ENCODE data around the gene AOAH. TPM values are rescaled to one million over a fixed set of nuclear protein-coding genes. Genes with fewer than 3 reads are reported as not detected.

AOAH gene
- total and polyA plus RNA-seq, 2 experiments from 2014 or later = not detected

- H3K9me2 ChIP-seq (ENCODE audit: insufficient read depth) = no peaks in the 10 kb centered on the region
- 60 to 63% methylated on average over 5 of the region's 5 CpGs for WGBS, 2 experiments (ENCODE audit: low coverage in 1 of 2, low lambda C conversion rate in 2 of 2, missing lambda C conversion rate in 2 of 2)
- no peaks in the 10 kb centered on the region for H3F3A ChIP-seq (ENCODE audit: insufficient read depth)
- no peaks in the 10 kb centered on the region for H3K79me2 ChIP-seq (ENCODE audit: insufficient read depth)
- H3K9ac ChIP-seq = no peak overlapping the region
- TF ChIP-seq EZH2phosphoT487 (IDR thresholded peaks at IDR 0.05; ENCODE audit: insufficient read depth, low read depth) = no peak
- H3K4me3 ChIP-seq = no peak overlapping the region
- no peak for DNase-seq
- H3K27ac ChIP-seq = no peak overlapping the region
- H3K4me1 ChIP-seq (ENCODE audit: insufficient read depth) = no peaks in the 10 kb centered on the region
- no peaks in the 10 kb centered on the region for H3K36me3 ChIP-seq (ENCODE audit: low read depth)
- H3K4me2 ChIP-seq (ENCODE audit: unreplicated experiment) = no peak overlapping the region
- no peaks in the 10 kb centered on the region for H3K9me3 ChIP-seq (ENCODE audit: low read depth)
- H3K27me3 ChIP-seq (replicated peaks; ENCODE audit: insufficient read depth) = peaks cover 37% of the 10 kb centered on the region
- H2AFZ ChIP-seq = no peak overlapping the region
- in situ Hi-C loops (cut with MboI) = no loop called here
- no peaks in the 10 kb centered on the region for H4K20me1 ChIP-seq (ENCODE audit: insufficient read depth)
These were observed 88.2 kb downstream of the AOAH start for GRCh38 chr7:36636126-36636525.

GRCh38 chr7:36635091-36635490 is 89.2 kb downstream of the AOAH start:
- Histone ChIP-seq H3K9ac (no peak overlapping the region), H3K9me2 (ENCODE audit: insufficient read depth) (no peaks in the 10 kb centered on the region), H4K20me1 (ENCODE audit: insufficient read depth) (no peaks in the 10 kb centered on the region), H3K27me3 (replicated peaks; ENCODE audit: insufficient read depth) (peaks cover 44% of the 10 kb centered on the region), H3F3A (ENCODE audit: insufficient read depth) (no peaks in the 10 kb centered on the region), H2AFZ (no peak overlapping the region), H3K4me3 (no peak overlapping the region), H3K27ac (no peak overlapping the region), H3K9me3 (ENCODE audit: low read depth) (no peaks in the 10 kb centered on the region), H3K36me3 (ENCODE audit: low read depth) (no peaks in the 10 kb centered on the region), H3K79me2 (ENCODE audit: insufficient read depth) (no peaks in the 10 kb centered on the region), H3K4me1 (ENCODE audit: insufficient read depth) (no peaks in the 10 kb centered on the region), H3K4me2 (ENCODE audit: unreplicated experiment) (no peak overlapping the region)
- TF ChIP-seq EZH2phosphoT487 (IDR thresholded peaks at IDR 0.05; ENCODE audit: insufficient read depth, low read depth) = no peak
- TF ChIP-seq EZH2 (IDR thresholded peaks at IDR 0.05; ENCODE audit: insufficient read depth, poor library complexity, severe bottlenecking) = no peak
- in situ Hi-C loops (cut with MboI) = no loop called here
- no peak for DNase-seq
- 60 to 62% methylated on average over 3 of the region's 3 CpGs for WGBS, 2 experiments (ENCODE audit: low coverage in 1 of 2, low lambda C conversion rate in 2 of 2, missing lambda C conversion rate in 2 of 2)

GRCh38 chr7:36633377-36633776 is 90.9 kb downstream of the AOAH start:
- 62 to 73% methylated on average over 9 of the region's 9 CpGs for WGBS, 2 experiments (ENCODE audit: low coverage in 1 of 2, low lambda C conversion rate in 2 of 2, missing lambda C conversion rate in 2 of 2)
- no peak overlapping the region for H3K4me2 ChIP-seq (ENCODE audit: unreplicated experiment)
- H2AFZ ChIP-seq = no peak overlapping the region
- H3K27me3 ChIP-seq (replicated peaks; ENCODE audit: insufficient read depth) = peaks cover 33% of the 10 kb centered on the region
- H3K9ac ChIP-seq = no peak overlapping the region
- H3F3A ChIP-seq (ENCODE audit: insufficient read depth) = no peaks in the 10 kb centered on the region
- H3K27ac ChIP-seq = no peak overlapping the region
- no peaks in the 10 kb centered on the region for H3K36me3 ChIP-seq (ENCODE audit: low read depth)
- no peak overlapping the region for H3K4me3 ChIP-seq
- in situ Hi-C loops (cut with MboI) = no loop called here
- TF ChIP-seq EZH2 (IDR thresholded peaks at IDR 0.05; ENCODE audit: insufficient read depth, poor library complexity, severe bottlenecking) (no peak), EZH2phosphoT487 (IDR thresholded peaks at IDR 0.05; ENCODE audit: insufficient read depth, low read depth) (no peak)
- H3K9me3 ChIP-seq (ENCODE audit: low read depth) = no peaks in the 10 kb centered on the region
- H3K4me1 ChIP-seq (ENCODE audit: insufficient read depth) = no peaks in the 10 kb centered on the region
- no peaks in the 10 kb centered on the region for H3K9me2 ChIP-seq (ENCODE audit: insufficient read depth)
- H3K79me2 ChIP-seq (ENCODE audit: insufficient read depth) = no peaks in the 10 kb centered on the region
- no peaks in the 10 kb centered on the region for H4K20me1 ChIP-seq (ENCODE audit: insufficient read depth)
- DNase-seq = no peak

- Histone ChIP-seq H3K9me2 (ENCODE audit: insufficient read depth) (no peaks in the 10 kb centered on the region), H3K27me3 (replicated peaks; ENCODE audit: insufficient read depth) (peaks cover 47% of the 10 kb centered on the region), H3K4me2 (ENCODE audit: unreplicated experiment) (no peak overlapping the region), H3F3A (ENCODE audit: insufficient read depth) (no peaks in the 10 kb centered on the region), H3K79me2 (ENCODE audit: insufficient read depth) (no peaks in the 10 kb centered on the region), H3K4me1 (ENCODE audit: insufficient read depth) (no peaks in the 10 kb centered on the region), H3K27ac (no peak overlapping the region), H4K20me1 (ENCODE audit: insufficient read depth) (no peaks in the 10 kb centered on the region), H3K36me3 (ENCODE audit: low read depth) (no peaks in the 10 kb centered on the region), H2AFZ (no peak overlapping the region), H3K4me3 (no peak overlapping the region), H3K9ac (no peak overlapping the region), H3K9me3 (ENCODE audit: low read depth) (no peaks in the 10 kb centered on the region)
- no peak for TF ChIP-seq EZH2phosphoT487 (IDR thresholded peaks at IDR 0.05; ENCODE audit: insufficient read depth, low read depth)
- TF ChIP-seq EZH2 (IDR thresholded peaks at IDR 0.05; ENCODE audit: insufficient read depth, poor library complexity, severe bottlenecking) = no peak
- 58 to 62% methylated on average over 6 of the region's 6 CpGs for WGBS, 2 experiments (ENCODE audit: low coverage in 1 of 2, low lambda C conversion rate in 2 of 2, missing lambda C conversion rate in 2 of 2)
- in situ Hi-C loops (cut with MboI) = no loop called here
- DNase-seq = no peak
These were observed 94.1 kb downstream of the AOAH start for GRCh38 chr7:36630112-36630650.

GRCh38 chr7:36629351-36629750 is 94.9 kb downstream of the AOAH start:
- Histone ChIP-seq H3K27ac (no peak overlapping the region), H3K4me2 (ENCODE audit: unreplicated experiment) (no peak overlapping the region), H3K79me2 (ENCODE audit: insufficient read depth) (no peaks in the 10 kb centered on the region), H3K4me1 (ENCODE audit: insufficient read depth) (no peaks in the 10 kb centered on the region), H3F3A (ENCODE audit: insufficient read depth) (no peaks in the 10 kb centered on the region), H3K27me3 (replicated peaks; ENCODE audit: insufficient read depth) (peaks cover 47% of the 10 kb centered on the region), H3K9me2 (ENCODE audit: insufficient read depth) (no peaks in the 10 kb centered on the region), H3K9me3 (ENCODE audit: low read depth) (no peaks in the 10 kb centered on the region), H3K4me3 (no peak overlapping the region), H2AFZ (no peak overlapping the region), H4K20me1 (ENCODE audit: insufficient read depth) (no peaks in the 10 kb centered on the region), H3K9ac (no peak overlapping the region), H3K36me3 (ENCODE audit: low read depth) (no peaks in the 10 kb centered on the region)
- TF ChIP-seq EZH2phosphoT487 (IDR thresholded peaks at IDR 0.05; ENCODE audit: insufficient read depth, low read depth) = no peak
- TF ChIP-seq EZH2 (IDR thresholded peaks at IDR 0.05; ENCODE audit: insufficient read depth, poor library complexity, severe bottlenecking) = no peak
- 17 to 21% methylated on average over 1 of the region's 1 CpG for WGBS, 2 experiments (ENCODE audit: low coverage in 1 of 2, low lambda C conversion rate in 2 of 2, missing lambda C conversion rate in 2 of 2)
- in situ Hi-C loops (cut with MboI) = no loop called here
- DNase-seq = no peak

Measured in GM23248 (cell line).